Thymus (tissue), 11 donors: Measurements from ENCODE around the gene PTPRT. TPM values are rescaled to one million over a fixed set of nuclear protein-coding genes. Genes with fewer than 3 reads are reported as not detected.

Experiments used
- DNase-seq, 9 donors: peaks; one replicate each; pipeline ENCODE4 v3.0.0-alpha.2; 2013; ENCODE audit warnings: low spot score in 9 of 9, low read depth in 6 of 9, missing footprints in 1 of 9
- H3K27ac ChIP-seq, 2 donors: one replicate each; pipeline ENCODE4 v1.5.1; 2013; ENCODE audit warnings: control low read depth in 1 of 2, low read depth in 1 of 2, low read length in 1 of 2, mild to moderate bottlenecking in 1 of 2, moderate library complexity in 1 of 2
- H3K27me3 ChIP-seq, 2 donors: one replicate each; pipeline ENCODE4 v1.5.1; 2013; ENCODE audit warnings: low read length in 1 of 2; ENCODE audit not compliant: control insufficient read depth in 2 of 2, insufficient read depth in 1 of 2
- H3K36me3 ChIP-seq, 2 donors: one replicate each; pipeline ENCODE4 v1.5.1; 2013; ENCODE audit warnings: low read length in 1 of 2, mild to moderate bottlenecking in 1 of 2, moderate library complexity in 1 of 2; ENCODE audit not compliant: control insufficient read depth in 2 of 2, insufficient read depth in 2 of 2
- H3K4me1 ChIP-seq, 2 donors: one replicate each; pipeline ENCODE4 v1.5.1; 2013; ENCODE audit warnings: low read length in 2 of 2; ENCODE audit not compliant: control insufficient read depth in 2 of 2, insufficient read depth in 2 of 2
- H3K4me3 ChIP-seq, 2 donors: one replicate each; pipeline ENCODE4 v1.5.1; 2013; ENCODE audit warnings: low read length in 2 of 2, control low read depth in 1 of 2, mild to moderate bottlenecking in 1 of 2
- H3K9me3 ChIP-seq, 2 donors: one replicate each; pipeline ENCODE4 v1.5.1; 2013; ENCODE audit warnings: low read length in 1 of 2, mild to moderate bottlenecking in 1 of 2; ENCODE audit not compliant: control insufficient read depth in 2 of 2, insufficient read depth in 1 of 2
- WGBS: extraction: QIAGEN DNeasy Blood & Tissue Kit; methylation state at CpG from one replicate; pipeline ENCODE4 v1.1.7; 2013; 5-methylcytosine and 5-hydroxymethylcytosine counted together
- polyA plus RNA-seq: library from polyadenylated mRNA; stranded (reverse); fragments of 200-250 nt; gene quantifications from one replicate; pipeline ENCODE4 v1.2.3, GENCODE V29; 2013
- total RNA-seq: library from RNA; stranded (reverse); fragments of 120-200 nt; gene quantifications from one replicate; pipeline ENCODE4 v1.2.4, GENCODE V29; 2013
- donor health status: healthy.

The PTPRT gene
- total and polyA plus RNA-seq, 2 donors, result 2.4 to 4.5 TPM

- 94% methylated on average over 8 of the region's 8 CpGs for WGBS
- H3K27me3 ChIP-seq, result no peaks in the 10 kb centered on the region
- H3K9me3 ChIP-seq, result no peaks in the 10 kb centered on the region
- no peak overlapping the region for H3K4me3 ChIP-seq
- H3K36me3 ChIP-seq, result no peaks in the 10 kb centered on the region
- H3K4me1 ChIP-seq, result no peaks in the 10 kb centered on the region
- no peak for DNase-seq
- H3K27ac ChIP-seq, result no peak overlapping the region
These were observed 160.5 kb downstream of the PTPRT start for GRCh38 chr20:43029176-43029575.

- H3K4me3 ChIP-seq, result no peak overlapping the region
- no peaks in the 10 kb centered on the region for H3K9me3 ChIP-seq
- H3K27ac ChIP-seq, result no peak overlapping the region
- no peak for DNase-seq
- 49% methylated on average over 3 of the region's 3 CpGs for WGBS
- H3K4me1 ChIP-seq, result no peaks in the 10 kb centered on the region
- no peaks in the 10 kb centered on the region for H3K36me3 ChIP-seq
- no peaks in the 10 kb centered on the region for H3K27me3 ChIP-seq
These were observed 161.2 kb downstream of the PTPRT start for GRCh38 chr20:43028470-43028869.

GRCh38 chr20:43023836-43024235 is 165.9 kb downstream of the PTPRT start:
- Histone ChIP-seq H3K36me3 (no peaks in the 10 kb centered on the region), H3K9me3 (no peaks in the 10 kb centered on the region), H3K27me3 (no peaks in the 10 kb centered on the region), H3K27ac (no peak overlapping the region), H3K4me3 (no peak overlapping the region), H3K4me1 (no peaks in the 10 kb centered on the region)
- 54% methylated on average over 3 of the region's 3 CpGs for WGBS
- no peak for DNase-seq

- H3K27me3 ChIP-seq, result no peaks in the 10 kb centered on the region
- H3K27ac ChIP-seq, result no peak overlapping the region
- no peaks in the 10 kb centered on the region for H3K36me3 ChIP-seq
- WGBS, result 88% methylated on average over 1 of the region's 1 CpG
- H3K4me1 ChIP-seq, result no peaks in the 10 kb centered on the region
- DNase-seq, result no peak
- H3K9me3 ChIP-seq, result no peaks in the 10 kb centered on the region
- H3K4me3 ChIP-seq, result no peak overlapping the region
These were observed 167.1 kb downstream of the PTPRT start for GRCh38 chr20:43022568-43022967.

GRCh38 chr20:43022081-43022480 is 167.6 kb downstream of the PTPRT start:
- Histone ChIP-seq H3K27me3 (no peaks in the 10 kb centered on the region), H3K4me1 (no peaks in the 10 kb centered on the region), H3K36me3 (no peaks in the 10 kb centered on the region), H3K27ac (no peak overlapping the region), H3K4me3 (no peak overlapping the region), H3K9me3 (no peaks in the 10 kb centered on the region)
- DNase-seq, result no peak
- WGBS, result 92% methylated on average over 2 of the region's 2 CpGs

GRCh38 chr20:43017241-43018030 is 172.3 kb downstream of the PTPRT start:
- H3K27ac ChIP-seq, result no peak overlapping the region
- H3K4me3 ChIP-seq, result no peak overlapping the region
- no peaks in the 10 kb centered on the region for H3K27me3 ChIP-seq
- DNase-seq, result no peak
- WGBS, result 58% methylated on average over 13 of the region's 13 CpGs
- H3K9me3 ChIP-seq, result no peaks in the 10 kb centered on the region
- H3K36me3 ChIP-seq, result no peaks in the 10 kb centered on the region
- H3K4me1 ChIP-seq, result no peaks in the 10 kb centered on the region

- Histone ChIP-seq H3K36me3 (no peaks in the 10 kb centered on the region), H3K4me3 (no peak overlapping the region), H3K27me3 (no peaks in the 10 kb centered on the region), H3K27ac (no peak overlapping the region), H3K4me1 (no peaks in the 10 kb centered on the region), H3K9me3 (no peaks in the 10 kb centered on the region)
- DNase-seq, result no peak
- 60% methylated on average over 4 of the region's 4 CpGs for WGBS
These were observed 173.4 kb downstream of the PTPRT start for GRCh38 chr20:43016257-43016656.

GRCh38 chr20:43015566-43015965 is 174.1 kb downstream of the PTPRT start:
- no peak overlapping the region for H3K4me3 ChIP-seq
- no peak for DNase-seq
- 89% methylated on average over 1 of the region's 1 CpG for WGBS
- H3K27me3 ChIP-seq, result no peaks in the 10 kb centered on the region
- no peaks in the 10 kb centered on the region for H3K9me3 ChIP-seq
- H3K4me1 ChIP-seq, result no peaks in the 10 kb centered on the region
- H3K36me3 ChIP-seq, result no peaks in the 10 kb centered on the region
- no peak overlapping the region for H3K27ac ChIP-seq

- Histone ChIP-seq H3K9me3 (no peaks in the 10 kb centered on the region), H3K36me3 (no peaks in the 10 kb centered on the region), H3K27me3 (no peaks in the 10 kb centered on the region), H3K4me1 (no peaks in the 10 kb centered on the region), H3K4me3 (no peak overlapping the region), H3K27ac (no peak overlapping the region)
- no peak for DNase-seq
- 90% methylated on average over 6 of the region's 6 CpGs for WGBS
These were observed 175.5 kb downstream of the PTPRT start for GRCh38 chr20:43014206-43014605.
